HepG2 (cell line): ENCODE data around the gene RGS6. TPM values are rescaled to one million over a fixed set of nuclear protein-coding genes. Genes with fewer than 3 reads are reported as not detected.

Experiments
- ATAC-seq: fragments of 200-7000 bp; cut with Tn5 transposase; 3 replicates; pipeline ENCODE4 v1.9.1; 2020; ENCODE audit warnings: mild to moderate bottlenecking, moderate library complexity
- BruUV-seq: library from RNA; stranded (reverse); fragments of 400-500 nt; replicated peaks from 2 replicates; lab custom pipeline; 2021; lab: Mats Ljungman, UMichigan
- CTCF ChIA-PET: fragments of 300-600 bp; formaldehyde crosslinking; extraction: SDS; loops from one replicate; lab custom pipeline; 2021; ENCODE audit warnings: low total read pairs, inconsistent platforms, low intra/inter-chr PET ratio; lab: Yijun Ruan, JAX
- POLR2A ChIA-PET: fragments of 350-600 bp; sonication (Branson Sonifier 250); formaldehyde crosslinking; loops from one replicate; lab custom pipeline; 2020; ENCODE audit warnings: antibody characterized with exemption, inconsistent platforms; lab: Yijun Ruan, JAX
- DNase-seq: peaks from one replicate; pipeline ENCODE4 v3.0.0-alpha.2; 2015; ENCODE audit warnings: low spot score
- FAIRE-seq: peaks from 3 replicates; lab custom pipeline; 2011; peaks lifted over from hg19 to GRCh38; lab: Jason Lieb, UNC
- H2AFZ ChIP-seq: one replicate; pipeline ENCODE4 v1.6.1; 2011; ENCODE audit warnings: low read length, inconsistent platforms
- H3K27ac ChIP-seq: fragments of 300-600 bp; 3 replicates; pipeline ENCODE4 v1.8.0; 2011; ENCODE audit warnings: mixed run types, mild to moderate bottlenecking, mixed read lengths, low read length, inconsistent platforms; ENCODE audit not compliant: insufficient read depth; ENCODE audit errors: extremely low read length
- H3K27me3 ChIP-seq, 2 experiments: fragments of 200-600 bp in 1 of 2; 2 replicates in 1 of 2; 3 replicates in 1 of 2; pipeline versions ENCODE4 v1.6.0 to v1.8.0; 2011; ENCODE audit warnings: low read length in 2 of 2, mild to moderate bottlenecking in 2 of 2, moderate library complexity in 2 of 2, inconsistent platforms in 1 of 2; ENCODE audit not compliant: insufficient read depth in 2 of 2, control insufficient read depth in 1 of 2
- H3K36me3 ChIP-seq, 2 experiments: fragments of 200-600 bp in 1 of 2; replicated peaks in 1 of 2; 2 replicates in 1 of 2; 3 replicates in 1 of 2; pipeline versions ENCODE4 v1.5.1 to v1.8.0; 2011; ENCODE audit warnings: low read length in 2 of 2, inconsistent platforms in 1 of 2; ENCODE audit not compliant: insufficient read depth in 2 of 2, control insufficient read depth in 1 of 2
- H3K4me1 ChIP-seq: 2 replicates; pipeline ENCODE4 v1.5.1; 2012; ENCODE audit warnings: low read length, inconsistent platforms; ENCODE audit not compliant: insufficient read depth
- H3K4me2 ChIP-seq: 2 replicates; pipeline ENCODE4 v1.6.0; 2011; ENCODE audit warnings: low read depth, low read length, inconsistent platforms
- H3K4me3 ChIP-seq, 3 experiments: fragments of 200-600 bp in 1 of 3; sonication (generic), shearing (Covaris generic) in 1 of 3; replicated peaks in 1 of 3; 2 replicates each; pipeline ENCODE4 v1.5.1; 2011 to 2016; ENCODE audit warnings: low read length in 3 of 3, inconsistent platforms in 2 of 3, low read depth in 2 of 3, mild to moderate bottlenecking in 2 of 3, control low read depth in 1 of 3, mixed read lengths in 1 of 3; ENCODE audit not compliant: insufficient read depth in 1 of 3
- H3K79me2 ChIP-seq: one replicate; pipeline ENCODE4 v1.6.1; 2011; ENCODE audit warnings: low read length, inconsistent platforms; ENCODE audit not compliant: insufficient read depth
- H3K9ac ChIP-seq: 2 replicates; pipeline ENCODE4 v1.6.0; 2011; ENCODE audit warnings: mild to moderate bottlenecking, low read depth, low read length, inconsistent platforms; ENCODE audit not compliant: insufficient read depth
- H3K9me3 ChIP-seq: 2 replicates; pipeline ENCODE4 v1.5.1; 2012; ENCODE audit warnings: mild to moderate bottlenecking, low read length
- H4K20me1 ChIP-seq: 2 replicates; pipeline ENCODE4 v1.6.0; 2011; ENCODE audit warnings: inconsistent platforms, mild to moderate bottlenecking, low read length, moderate library complexity; ENCODE audit not compliant: insufficient read depth
- AHDC1 ChIP-seq: sonication (generic); formaldehyde crosslinking; IDR thresholded peaks from 2 replicates; pipeline ENCODE4 v1.5.1; 2020; ENCODE audit warnings: mild to moderate bottlenecking, missing genetic modification reagents, borderline replicate concordance
- CREBL2 ChIP-seq: sonication (generic); formaldehyde crosslinking; IDR thresholded peaks from 2 replicates; pipeline ENCODE4 v1.8.1; 2023; ENCODE audit warnings: missing genetic modification reagents, mild to moderate bottlenecking, borderline replicate concordance
- GTF2F1 ChIP-seq: fragments of 150-350 bp; IDR thresholded peaks from 2 replicates; pipeline ENCODE4 v1.6.1; 2014; ENCODE audit warnings: low read length
- MAZ ChIP-seq, 2 experiments: sonication (generic) in 1 of 2; formaldehyde crosslinking in 1 of 2; IDR thresholded peaks; 2 replicates each; pipeline versions ENCODE4 v1.5.0 to v1.6.1; 2012 to 2020; ENCODE audit warnings: low read depth in 2 of 2, mild to moderate bottlenecking in 2 of 2, borderline replicate concordance in 1 of 2, improper control_type of control experiment in 1 of 2, low read length in 1 of 2, missing genetic modification reagents in 1 of 2, moderate library complexity in 1 of 2
- MEIS2 ChIP-seq: sonication (generic); formaldehyde crosslinking; IDR thresholded peaks from 2 replicates; pipeline ENCODE4 v1.9.0; 2021; ENCODE audit warnings: mild to moderate bottlenecking, missing genetic modification reagents
- TAF15 ChIP-seq: fragments of 200-400 bp; formaldehyde crosslinking; IDR thresholded peaks from one replicate; pipeline ENCODE4 v1.6.1; 2018; ENCODE audit warnings: mild to moderate bottlenecking, low read depth, low read length; ENCODE audit not compliant: poor library complexity, severe bottlenecking
- TFDP1 ChIP-seq: IDR thresholded peaks from 2 replicates; pipeline ENCODE4 v1.6.1; 2016; ENCODE audit warnings: missing compliant biosample characterization, missing genetic modification reagents, borderline replicate concordance
- ZNF160 ChIP-seq: sonication (generic); formaldehyde crosslinking; IDR thresholded peaks from 2 replicates; pipeline ENCODE4 v1.8.0; 2022; ENCODE audit warnings: mild to moderate bottlenecking, inconsistent platforms, missing genetic modification reagents
- ZNF264 ChIP-seq: sonication (generic); formaldehyde crosslinking; IDR thresholded peaks from 2 replicates; pipeline ENCODE4 v1.4.0; 2020; ENCODE audit warnings: missing genetic modification reagents
- ZNF343 ChIP-seq: sonication (generic); formaldehyde crosslinking; IDR thresholded peaks from 2 replicates; pipeline ENCODE4 v1.4.0; 2020; ENCODE audit warnings: mild to moderate bottlenecking, missing genetic modification reagents
- ZNF563 ChIP-seq: sonication (generic); formaldehyde crosslinking; IDR thresholded peaks from 2 replicates; pipeline ENCODE4 v1.8.0; 2022; ENCODE audit warnings: mild to moderate bottlenecking, moderate library complexity, missing genetic modification reagents
- ZNF564 ChIP-seq: sonication (generic); formaldehyde crosslinking; IDR thresholded peaks from 2 replicates; pipeline ENCODE4 v1.8.1; 2023; ENCODE audit warnings: mild to moderate bottlenecking, missing genetic modification reagents
- ZNF577 ChIP-seq: sonication (generic); formaldehyde crosslinking; IDR thresholded peaks from 2 replicates; pipeline ENCODE4 v1.4.0; 2020; ENCODE audit warnings: mild to moderate bottlenecking, low read depth, missing genetic modification reagents, borderline replicate concordance
- ZNF749 ChIP-seq: sonication (generic); formaldehyde crosslinking; IDR thresholded peaks from 2 replicates; pipeline ENCODE4 v1.8.0; 2022; ENCODE audit warnings: mild to moderate bottlenecking, missing genetic modification reagents, moderate library complexity, borderline replicate concordance
- ZNF816 ChIP-seq: sonication (generic); formaldehyde crosslinking; IDR thresholded peaks from 2 replicates; pipeline ENCODE4 v1.8.0; 2022; ENCODE audit warnings: missing genetic modification reagents, mild to moderate bottlenecking, borderline replicate concordance
- WGBS: methylation state at CpG from one replicate; pipeline ENCODE4 v1.1.6; 2017; ENCODE audit warnings: low lambda C conversion rate; 5-methylcytosine and 5-hydroxymethylcytosine counted together
- in situ Hi-C: cut with HindIII; loops from 2 replicates; pipeline ENCODE4 v1.10.0; 2017; ENCODE audit warnings: low pct_unique_long_range_greater_than_20kb; ENCODE audit not compliant: extremely low pct_ligation_motif_present
- intact Hi-C: fragments of 100-400 bp; cut with micrococcal nuclease; formaldehyde crosslinking; loops from one replicate; pipeline ENCODE4 v1.10.0; 2022; ENCODE audit not compliant: unreplicated experiment
- polyA plus RNA-seq, 8 experiments: library from polyadenylated mRNA; depleted of rRNA in 3 of 8; stranded (reverse) in 7 of 8; unstranded in 1 of 8; fragments of >200 nt; fragmentation: Illumina TruSeq in 4 of 8; extraction: Trizol in 4 of 8; gene quantifications; 2 replicates each; pipeline versions ENCODE4 v1.2.1 to v1.2.3, GENCODE V29; 2011 to 2016; ENCODE audit warnings: low read depth in 4 of 8, missing spikeins in 1 of 8, mixed read lengths in 1 of 8; ENCODE audit not compliant: insufficient read depth in 1 of 8
- total RNA-seq, 5 experiments: library from RNA; depleted of rRNA; stranded (reverse); fragments of >200 nt; fragmentation: Illumina TruSeq; extraction: Trizol; gene quantifications; 2 replicates each; pipeline ENCODE4 v1.2.3, GENCODE V29; 2016; ENCODE audit warnings: low read depth in 1 of 5

RGS6 gene
- total and polyA plus RNA-seq, 2 of the 13 experiments (the other 11 are each of a cell fraction or from before 2014, with no cell fraction given), result not detected

- TF ChIP-seq ZNF564 (no peak), ZNF160 (no peak), CREBL2 (CRISPR knock-in tag) (no peak), TFDP1 (CRISPR knock-in tag) (no peak), ZNF563 (no peak), ZNF816 (CRISPR knock-in tag) (no peak)
- TF ChIP-seq, all 625 proteins: peak for 0
Measured at GRCh38 chr14:72155379-72155993, 223.3 kb downstream of the RGS6 start (continued).

GRCh38 chr14:72164420-72165228 is 232.4 kb downstream of the RGS6 start:
- no peak overlapping the region for H3K4me2 ChIP-seq
- H3K4me1 ChIP-seq, result no peaks in the 10 kb centered on the region
- ATAC-seq, result no peak
- H4K20me1 ChIP-seq, result no peaks in the 10 kb centered on the region
- CTCF ChIA-PET, result no interaction called here
- intact Hi-C loops (no loop called here), in situ Hi-C loops (no loop called here)
- no peaks in the 10 kb centered on the region for H3K9me3 ChIP-seq
- no peak overlapping the region for H3K27ac ChIP-seq
- no peaks in the 10 kb centered on the region; a peak in 1 of 5 replicates for H3K27me3 ChIP-seq
- H2AFZ ChIP-seq, result no peak overlapping the region
- 27% methylated on average over 9 of the region's 9 CpGs for WGBS
- H3K9ac ChIP-seq, result no peak overlapping the region
- H3K79me2 ChIP-seq, result no peaks in the 10 kb centered on the region
- H3K4me3 ChIP-seq, result no peak overlapping the region
- H3K36me3 ChIP-seq, result no peaks in the 10 kb centered on the region
- DNase-seq, result no peak
- no peak for FAIRE-seq
- POLR2A ChIA-PET, result no interaction called here
- no TSS peak for BruUV-seq
- TF ChIP-seq GTF2F1, result no peak
- no peak for TF ChIP-seq ZNF264 (CRISPR knock-in tag)
- no peak for TF ChIP-seq ZNF749 (CRISPR knock-in tag)
- no peak for TF ChIP-seq TAF15
- no peak for TF ChIP-seq AHDC1 (CRISPR knock-in tag)
- no peak for TF ChIP-seq MAZ (IDR thresholded peaks at IDR 0.05; ENCODE audit: borderline replicate concordance, low read depth, low read length)
- no peak for TF ChIP-seq MAZ (CRISPR knock-in tag; IDR thresholded peaks at IDR 0.05; ENCODE audit: low read depth)
- TF ChIP-seq MEIS2 (CRISPR knock-in tag), result no peak
- no peak for TF ChIP-seq ZNF577 (CRISPR knock-in tag)
- no peak for TF ChIP-seq ZNF343 (CRISPR knock-in tag)
